Psoas muscle (tissue), 8 donors: ENCODE results near the gene RNF44. TPM values are rescaled to one million over a fixed set of nuclear protein-coding genes. Genes with fewer than 3 reads are reported as not detected.

Source experiments
- ATAC-seq, 4 donors: fragments of 200-7000 bp; cut with Tn5 transposase; one replicate each; pipeline ENCODE4 v1.9.1; 2020; ENCODE audit warnings: moderate library complexity in 3 of 4, mild to moderate bottlenecking in 2 of 4
- DNase-seq, 2 donors: peaks; one replicate each; pipeline ENCODE4 v3.0.0-alpha.2; 2020
- H3K27ac ChIP-seq: fragments of 200-600 bp; one replicate; pipeline ENCODE4 v1.8.0; 2022
- H3K27me3 ChIP-seq, 3 donors: fragments of 200-600 bp in 1 of 3; one replicate each; pipeline versions ENCODE4 v1.6.1 to v1.8.0; 2013 to 2022; ENCODE audit warnings: low read length in 2 of 3, mild to moderate bottlenecking in 2 of 3, moderate library complexity in 1 of 3; ENCODE audit not compliant: insufficient read depth in 3 of 3
- H3K36me3 ChIP-seq, 2 donors: fragments of 200-600 bp in 1 of 2; one replicate each; pipeline versions ENCODE4 v1.6.1 to v1.8.0; 2013 to 2022; ENCODE audit warnings: low read depth in 1 of 2, mild to moderate bottlenecking in 1 of 2, moderate library complexity in 1 of 2; ENCODE audit not compliant: insufficient read depth in 1 of 2
- H3K4me1 ChIP-seq: fragments of 200-600 bp; one replicate; pipeline ENCODE4 v1.8.0; 2022
- H3K4me3 ChIP-seq: fragments of 200-600 bp; one replicate; pipeline ENCODE4 v1.8.0; 2022; ENCODE audit warnings: mild to moderate bottlenecking
- H3K9me3 ChIP-seq: fragments of 200-600 bp; one replicate; pipeline ENCODE4 v1.8.0; 2022
- CTCF ChIP-seq: fragments of 200-600 bp; IDR thresholded peaks from one replicate; pipeline ENCODE4 v1.8.0; 2022; ENCODE audit warnings: antibody characterized with exemption
- WGBS, 3 donors: extraction: QIAGEN DNeasy Blood & Tissue Kit; methylation state at CpG; one replicate each; pipeline versions ENCODE4 v1.1.6 to v1.1.7; 2013; 5-methylcytosine and 5-hydroxymethylcytosine counted together
- intact Hi-C, 2 donors: fragments of 100-400 bp; cut with DNase I; formaldehyde crosslinking; loops; one replicate each; pipeline versions ENCODE4 v1.11.0 to v1.14.2; 2022
- polyA plus RNA-seq, 3 donors: library from polyadenylated mRNA; stranded (reverse); fragments of 200-250 nt; gene quantifications; one replicate each; pipeline ENCODE4 v1.2.3, GENCODE V29; 2013
- total RNA-seq, 4 donors: library from RNA; stranded (reverse); fragmentation: NEBNext Ultra II Directional in 2 of 4; extraction: Animal tissue kit (Norgen Biotek cat#: 25700) in 2 of 4; gene quantifications; one replicate each; pipeline versions ENCODE4 v1.2.1 to v1.2.4, GENCODE V29; 2021 to 2023
- donor health status: healthy with polysubstance abuse.
- donor health status: DM: no; HTN: no; CAD: no; lungs with moderate emphysema.
- donor health status: Bipolar disorder and iron deficiency.
- donor health status: healthy.
- donor health status: DM: yes; HTN: yes; CAD: no.
- donor health status: DM: no; HTN: no; CAD: no.
- donor health status: DM: no; HTN: no; CAD: no.
- donor health status: DM: yes; HTN: yes; CAD: no.

Gene RNF44
- total and polyA plus RNA-seq, 7 donors, result 5.6 to 22.4 (median 14.2) TPM

- WGBS, 3 donors, result 66 to 71% (median 68%) methylated on average over 16 of the region's 16 CpGs
- Histone ChIP-seq H3K27ac (no peak overlapping the region), H3K4me1 (no peaks in the 10 kb centered on the region), H3K36me3 (no peaks in the 10 kb centered on the region), H3K9me3 (no peaks in the 10 kb centered on the region), H3K4me3 (no peak overlapping the region), H3K27me3 (no peaks in the 10 kb centered on the region)
- DNase-seq, result no peak
- no peak for TF ChIP-seq CTCF
- ATAC-seq, result no peak
- intact Hi-C loops, result no loop called here
Measured at GRCh38 chr5:176519810-176520720, 17.1 kb downstream of the RNF44 start.

DNA sequence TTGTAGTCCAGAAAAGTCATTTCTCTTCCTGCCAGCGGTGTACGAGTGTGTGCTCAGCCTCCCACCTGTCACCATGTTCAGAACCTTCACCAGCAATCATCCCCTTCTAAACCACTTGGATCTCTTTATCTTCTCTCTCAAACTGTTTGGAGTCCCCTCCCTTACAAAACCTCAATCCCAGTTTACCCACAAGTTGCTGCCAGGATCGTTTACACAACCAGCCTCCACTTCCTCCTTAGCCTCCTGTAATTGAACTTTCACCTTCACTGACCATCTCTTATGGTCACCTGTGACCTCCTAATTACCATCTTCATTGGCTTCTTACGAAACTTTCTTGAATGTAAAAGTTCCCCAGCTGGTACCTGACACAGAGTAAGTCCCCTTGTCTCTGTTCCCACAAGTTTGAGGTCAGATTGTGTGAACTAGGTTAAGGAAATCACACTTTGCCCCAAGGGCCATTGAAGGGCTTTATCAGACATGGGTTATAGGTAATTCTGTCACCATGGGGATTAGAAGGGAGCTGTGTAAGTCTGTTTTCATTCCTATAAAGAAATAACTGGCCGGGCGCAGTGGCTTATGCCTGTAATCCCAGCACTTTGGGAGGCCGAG is 20.0 kb downstream of the RNF44 start:
- Histone ChIP-seq H3K4me1 (no peaks in the 10 kb centered on the region), H3K9me3 (no peaks in the 10 kb centered on the region), H3K4me3 (no peak overlapping the region), H3K27ac (no peak overlapping the region), H3K36me3 (no peaks in the 10 kb centered on the region), H3K27me3 (no peaks in the 10 kb centered on the region)
- WGBS, 3 donors, result 66 to 74% (median 71%) methylated on average over 7 of the region's 7 CpGs
- ATAC-seq (no peak), DNase-seq (no peak)
- intact Hi-C loops, result no loop called here
- no peak for TF ChIP-seq CTCF

- DNase-seq, result no peak
- no peak for TF ChIP-seq CTCF
- H3K27me3 ChIP-seq, result no peaks in the 10 kb centered on the region
- no peak for ATAC-seq
- no peak overlapping the region for H3K27ac ChIP-seq
- no peaks in the 10 kb centered on the region for H3K9me3 ChIP-seq
- H3K4me3 ChIP-seq, result no peak overlapping the region
- 75 to 81% (median 79%) methylated on average over 4 of the region's 4 CpGs for WGBS, 3 donors
- no peaks in the 10 kb centered on the region for H3K4me1 ChIP-seq
- intact Hi-C loops, result no loop called here
- no peaks in the 10 kb centered on the region for H3K36me3 ChIP-seq
Measured at GRCh38 chr5:176515396-176515795, 21.8 kb downstream of the RNF44 start.

- no peak for ATAC-seq
- H3K27ac ChIP-seq, result no peak overlapping the region
Measured at GRCh38 chr5:176514244-176514950, 22.8 kb downstream of the RNF44 start.

More at GRCh38 chr5:176514244-176514950, 22.8 kb downstream of the RNF44 start:
- peaks cover 0 to 10% of the 10 kb centered on the region in 2 donors for H3K36me3 ChIP-seq
- no peak for DNase-seq
- H3K4me3 ChIP-seq, result no peak overlapping the region
- TF ChIP-seq CTCF, result no peak
- H3K4me1 ChIP-seq, result no peaks in the 10 kb centered on the region
- WGBS, 3 donors, result 70 to 74% (median 72%) methylated on average over 11 of the region's 11 CpGs
- intact Hi-C loops, result no loop called here
- no peaks in the 10 kb centered on the region for H3K27me3 ChIP-seq
- no peaks in the 10 kb centered on the region for H3K9me3 ChIP-seq
